Effector CD4-positive, alpha-beta T cell (primary cell): ENCODE measurements around the gene SLC22A14.
"Not testable (repeated sequence)": the region's sequence is repeated elsewhere in the genome, so short reads cannot be mapped to it uniquely, and the experiment has no call there.

Experiments
- DNase-seq: peaks from one replicate; pipeline ENCODE4 v3.0.0-alpha.2; 2020

Gene SLC22A14

GRCh38 chr3:38274864-38275649 is 7.0 kb upstream of the SLC22A14 start:
- DNase-seq: no peak

- no peak for DNase-seq
Observed at GRCh38 chr3:38275658-38276057, 6.4 kb upstream of the SLC22A14 start.

GRCh38 chr3:38276081-38276916 is 5.8 kb upstream of the SLC22A14 start:
- DNase-seq: no peak

GRCh38 chr3:38276917-38277630 is 5.0 kb upstream of the SLC22A14 start:
- DNase-seq: no peak

GRCh38 chr3:38278841-38279240 is 3.3 kb upstream of the SLC22A14 start:
- DNase-seq: no peak

GRCh38 chr3:38283810-38284755 is 2.0 kb downstream of the SLC22A14 start:
- DNase-seq: no peak

- DNase-seq: no peak
Observed at GRCh38 chr3:38284756-38285150, 2.7 kb downstream of the SLC22A14 start.

- DNase-seq: not testable (repeated sequence)
Observed at GRCh38 chr3:38289286-38290217, 7.5 kb downstream of the SLC22A14 start.

GRCh38 chr3:38297053-38297452 is 15.0 kb downstream of the SLC22A14 start:
- not testable (repeated sequence) for DNase-seq

GRCh38 chr3:38297537-38297936 is 15.4 kb downstream of the SLC22A14 start:
- no peak for DNase-seq

GRCh38 chr3:38297947-38298711 is 16.0 kb downstream of the SLC22A14 start:
- DNase-seq: no peak

GRCh38 chr3:38306941-38307340 is 24.8 kb downstream of the SLC22A14 start:
- DNase-seq: no peak

- no peak for DNase-seq
Observed at GRCh38 chr3:38307599-38307998, 25.5 kb downstream of the SLC22A14 start.

- no peak for DNase-seq
Observed at GRCh38 chr3:38308456-38308855, 26.4 kb downstream of the SLC22A14 start.

GRCh38 chr3:38311476-38311875 is 29.4 kb downstream of the SLC22A14 start:
- DNase-seq: no peak

- no peak for DNase-seq
Observed at GRCh38 chr3:38311941-38312340, 29.8 kb downstream of the SLC22A14 start.

- no peak for DNase-seq
Observed at GRCh38 chr3:38312356-38312755, 30.3 kb downstream of the SLC22A14 start.

GRCh38 chr3:38313263-38313662 is 31.2 kb downstream of the SLC22A14 start:
- DNase-seq: no peak

- no peak for DNase-seq
Observed at GRCh38 chr3:38313695-38314094, 31.6 kb downstream of the SLC22A14 start.

- DNase-seq: no peak
Observed at GRCh38 chr3:38314112-38314763, 32.1 kb downstream of the SLC22A14 start.
